ENCODE data around the gene DIP2A. TPM values are rescaled to one million over a fixed set of nuclear protein-coding genes. Genes with fewer than 3 reads are reported as not detected.
"Not testable (repeated sequence)": the region's sequence is repeated elsewhere in the genome, so short reads cannot be mapped to it uniquely, and the experiment has no call there.

DIP2A gene
- total RNA-seq, 4 donors from 2014 or later, result 25.9 to 57.4 (median 33.3) TPM

DNA sequence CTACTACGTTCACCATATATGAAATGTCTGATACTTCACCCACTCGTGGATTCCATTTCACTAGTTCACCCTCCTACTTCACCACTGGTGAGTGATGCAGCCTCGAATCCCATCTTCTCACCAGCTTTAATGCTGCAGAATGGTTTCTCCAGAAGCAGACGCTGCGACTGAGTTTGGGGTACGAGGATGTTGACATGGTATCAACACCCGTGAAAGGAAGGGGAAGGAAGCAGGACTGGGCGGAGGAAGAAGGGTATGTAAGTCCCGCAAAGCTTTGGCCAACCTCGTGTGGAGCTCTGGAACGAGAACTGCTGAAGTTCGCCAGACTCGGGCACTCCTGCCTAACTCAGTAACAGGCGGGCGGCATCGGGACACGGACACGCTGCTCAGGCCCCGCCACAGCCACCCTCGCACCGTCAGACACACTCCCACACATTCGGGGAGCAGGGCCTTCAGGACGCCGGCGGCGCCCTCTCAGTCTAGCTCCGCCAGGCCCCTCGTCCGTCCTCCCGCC is 833 bp upstream of the DIP2A start:
- peak; percentile 22 for ATAC-seq (ENCODE audit: low FRiP score)
- no peak for DNase-seq (ENCODE audit: low spot score)
- TF ChIP-seq, protein P1, sequence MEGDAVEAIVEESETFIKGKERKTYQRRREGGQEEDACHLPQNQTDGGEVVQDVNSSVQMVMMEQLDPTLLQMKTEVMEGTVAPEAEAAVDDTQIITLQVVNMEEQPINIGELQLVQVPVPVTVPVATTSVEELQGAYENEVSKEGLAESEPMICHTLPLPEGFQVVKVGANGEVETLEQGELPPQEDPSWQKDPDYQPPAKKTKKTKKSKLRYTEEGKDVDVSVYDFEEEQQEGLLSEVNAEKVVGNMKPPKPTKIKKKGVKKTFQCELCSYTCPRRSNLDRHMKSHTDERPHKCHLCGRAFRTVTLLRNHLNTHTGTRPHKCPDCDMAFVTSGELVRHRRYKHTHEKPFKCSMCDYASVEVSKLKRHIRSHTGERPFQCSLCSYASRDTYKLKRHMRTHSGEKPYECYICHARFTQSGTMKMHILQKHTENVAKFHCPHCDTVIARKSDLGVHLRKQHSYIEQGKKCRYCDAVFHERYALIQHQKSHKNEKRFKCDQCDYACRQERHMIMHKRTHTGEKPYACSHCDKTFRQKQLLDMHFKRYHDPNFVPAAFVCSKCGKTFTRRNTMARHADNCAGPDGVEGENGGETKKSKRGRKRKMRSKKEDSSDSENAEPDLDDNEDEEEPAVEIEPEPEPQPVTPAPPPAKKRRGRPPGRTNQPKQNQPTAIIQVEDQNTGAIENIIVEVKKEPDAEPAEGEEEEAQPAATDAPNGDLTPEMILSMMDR (IDR thresholded peaks at IDR 0.05), result no peak

DNA sequence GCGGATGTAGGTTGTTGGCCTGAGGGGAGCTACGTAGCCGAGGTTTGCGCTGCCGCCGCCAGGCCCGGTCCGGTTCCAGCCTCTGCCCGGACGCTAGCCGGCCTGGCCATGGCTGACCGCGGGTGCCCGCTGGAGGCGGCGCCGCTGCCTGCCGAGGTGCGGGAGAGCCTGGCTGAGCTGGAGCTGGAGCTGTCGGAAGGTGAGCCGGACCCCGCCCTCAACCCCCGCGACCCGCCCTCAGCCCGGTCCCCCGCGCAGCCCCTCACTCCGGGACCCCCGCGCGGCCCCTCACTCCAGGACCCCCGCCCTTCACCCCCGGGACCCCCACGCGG is 299 bp downstream of the DIP2A start:
- no peak for ATAC-seq (ENCODE audit: low FRiP score)
- TF ChIP-seq, protein P1 (IDR thresholded peaks at IDR 0.05), result no peak

DNA sequence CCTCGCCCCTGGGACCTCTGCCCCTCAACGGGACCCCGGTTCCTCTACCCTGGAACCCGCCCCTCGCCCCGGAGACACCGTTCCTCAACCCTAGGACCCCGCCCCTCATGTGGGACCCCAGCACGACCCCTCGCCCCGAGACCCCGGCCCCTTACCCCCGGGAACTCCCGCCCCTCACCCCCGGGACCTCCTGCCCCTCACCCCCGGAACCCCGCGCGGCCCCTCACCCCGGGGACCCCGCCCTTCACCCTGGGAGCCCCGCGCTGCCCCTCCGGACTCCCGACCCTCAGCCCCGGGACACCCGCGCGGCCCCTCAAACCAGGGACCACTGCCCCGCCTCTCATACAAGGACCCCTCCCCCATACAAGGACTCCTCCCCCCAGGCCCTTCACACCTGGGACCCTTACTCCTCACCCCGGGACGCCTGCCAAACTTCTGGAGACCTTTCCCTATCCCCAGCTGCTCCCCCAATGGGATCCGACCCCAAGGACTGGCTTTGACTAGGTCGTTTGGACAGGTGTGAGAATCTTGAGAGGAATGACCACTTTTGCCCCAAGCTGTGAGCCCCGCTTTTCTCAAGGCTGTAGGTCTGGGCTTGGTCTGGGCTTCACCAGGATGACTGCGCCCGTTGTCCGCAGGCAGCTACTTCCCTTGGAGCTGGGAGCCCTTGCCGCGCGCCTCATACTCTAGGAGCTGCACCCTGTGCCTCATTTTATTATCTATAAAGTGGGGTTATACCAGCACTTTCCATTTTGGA is 843 bp downstream of the DIP2A start:
- DNase-seq (ENCODE audit: low spot score) (no peak), ATAC-seq (ENCODE audit: low FRiP score) (no peak)
- TF ChIP-seq, protein P1 (IDR thresholded peaks at IDR 0.05), result no peak

More for the DNA sequence above, 299 bp downstream of the DIP2A start:
- DNase-seq (ENCODE audit: low spot score), result no peak

DNA sequence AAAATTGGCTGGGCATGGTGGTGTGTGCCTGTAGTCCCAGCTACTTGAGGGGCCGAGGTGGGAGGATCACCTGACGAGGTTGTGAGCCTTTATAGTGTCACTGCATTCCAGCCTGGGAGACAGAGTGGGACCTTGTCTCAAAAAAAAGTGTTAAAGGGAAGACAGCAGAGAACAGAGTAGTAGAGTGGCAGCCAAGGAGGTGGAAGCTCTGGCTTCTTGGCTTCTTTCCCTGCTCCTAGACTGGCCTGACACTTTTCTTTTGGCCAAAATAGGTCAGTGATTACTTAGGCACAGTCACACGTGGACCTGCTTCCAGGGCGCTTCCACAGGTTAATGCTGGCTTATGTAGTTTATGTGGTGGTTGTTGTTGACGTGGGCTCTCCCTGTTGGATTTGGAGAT is 3.2 kb downstream of the DIP2A start:
- DNase-seq (ENCODE audit: low spot score) (no peak), ATAC-seq (ENCODE audit: low FRiP score) (no peak)
- TF ChIP-seq, protein P1 (IDR thresholded peaks at IDR 0.05), result no peak

DNA sequence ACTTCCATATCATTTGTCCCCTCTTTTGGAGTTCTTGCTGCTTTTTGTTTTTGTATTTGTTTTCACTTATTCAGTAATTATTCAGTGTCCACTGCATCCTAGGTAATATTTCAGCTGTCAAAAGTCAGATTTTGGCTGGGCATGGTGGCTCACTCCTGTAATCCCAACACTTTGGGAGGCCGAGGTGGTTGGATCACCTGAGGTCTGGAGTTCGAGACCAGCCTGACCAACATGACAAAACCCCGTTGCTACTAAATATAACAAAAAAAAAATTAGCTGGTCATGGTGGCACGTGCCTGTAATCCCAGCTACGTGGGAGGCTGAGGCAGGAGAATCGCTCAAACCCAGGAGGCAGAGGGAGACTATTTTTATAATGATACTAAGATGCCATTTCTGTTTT is 6.5 kb downstream of the DIP2A start:
- not testable (repeated sequence) for DNase-seq (ENCODE audit: low spot score); ATAC-seq (ENCODE audit: low FRiP score)

DNA sequence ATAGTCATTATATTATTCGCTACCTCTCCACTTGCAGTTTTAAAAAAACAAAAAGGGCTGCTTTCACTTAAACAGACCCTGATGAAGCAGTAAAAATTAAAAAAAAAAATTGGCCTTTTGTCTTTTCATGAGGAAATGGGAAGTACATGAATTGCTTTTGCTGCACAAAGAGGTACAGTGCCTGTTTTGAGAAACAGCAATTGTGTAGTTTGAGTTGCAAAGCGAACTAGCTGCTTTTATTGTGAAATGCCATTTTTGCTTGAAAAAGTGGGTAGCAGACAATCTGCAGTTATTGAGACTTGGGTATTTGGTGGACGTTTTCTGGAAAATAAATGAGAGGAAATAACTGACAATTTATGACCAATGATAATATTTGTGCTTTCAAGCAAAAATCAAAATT is 7.0 kb downstream of the DIP2A start:
- DNase-seq (ENCODE audit: low spot score) (no peak), ATAC-seq (ENCODE audit: low FRiP score) (no peak)
- TF ChIP-seq, protein P1 (IDR thresholded peaks at IDR 0.05), result no peak

DNA sequence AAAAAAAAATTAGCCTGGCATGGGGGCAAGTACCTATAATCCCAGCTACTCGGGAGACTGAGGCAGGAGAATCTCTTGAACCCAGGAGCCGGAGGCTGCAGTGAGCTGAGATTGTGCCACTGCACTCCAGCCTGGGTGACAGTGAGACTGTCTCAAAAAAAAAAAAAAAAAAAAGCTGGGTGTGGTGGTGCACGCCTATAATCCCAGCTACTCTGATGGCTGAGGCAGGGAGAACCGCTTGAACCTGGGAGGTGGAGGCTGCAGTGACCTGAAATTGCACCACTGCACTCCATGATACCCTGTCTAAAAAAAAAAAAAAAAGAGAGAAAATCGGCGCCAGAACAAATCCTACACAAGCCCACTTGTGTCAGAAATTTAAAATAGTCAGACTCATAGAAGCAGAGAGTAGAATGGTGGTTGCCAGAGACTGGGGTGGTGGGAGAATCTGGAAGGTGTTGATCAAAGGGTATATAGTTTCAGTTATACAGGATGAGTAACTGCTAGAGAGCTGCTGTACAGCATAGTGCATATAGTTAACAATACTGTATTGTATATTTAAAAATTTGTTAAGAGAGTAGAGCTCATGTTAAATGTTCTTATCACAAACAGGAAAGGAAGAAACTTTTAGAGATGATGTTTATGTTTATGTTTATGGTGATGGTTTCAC is 9.6 kb downstream of the DIP2A start:
- DNase-seq (ENCODE audit: low spot score) (no peak), ATAC-seq (ENCODE audit: low FRiP score) (no peak)
- TF ChIP-seq, protein P1 (IDR thresholded peaks at IDR 0.05), result no peak
